GM18520 (cell line): ENCODE data around the gene TMUB1.
A peak's percentile ranks its signal among the peaks of the same experiment; 100 is the strongest.

Experiments
- ATAC-seq: cut with Tn5 transposase; IDR thresholded peaks from one replicate; pipeline ENCODE4 v1.9.1; 2021; ENCODE audit not compliant: unreplicated experiment

Gene TMUB1

DNA sequence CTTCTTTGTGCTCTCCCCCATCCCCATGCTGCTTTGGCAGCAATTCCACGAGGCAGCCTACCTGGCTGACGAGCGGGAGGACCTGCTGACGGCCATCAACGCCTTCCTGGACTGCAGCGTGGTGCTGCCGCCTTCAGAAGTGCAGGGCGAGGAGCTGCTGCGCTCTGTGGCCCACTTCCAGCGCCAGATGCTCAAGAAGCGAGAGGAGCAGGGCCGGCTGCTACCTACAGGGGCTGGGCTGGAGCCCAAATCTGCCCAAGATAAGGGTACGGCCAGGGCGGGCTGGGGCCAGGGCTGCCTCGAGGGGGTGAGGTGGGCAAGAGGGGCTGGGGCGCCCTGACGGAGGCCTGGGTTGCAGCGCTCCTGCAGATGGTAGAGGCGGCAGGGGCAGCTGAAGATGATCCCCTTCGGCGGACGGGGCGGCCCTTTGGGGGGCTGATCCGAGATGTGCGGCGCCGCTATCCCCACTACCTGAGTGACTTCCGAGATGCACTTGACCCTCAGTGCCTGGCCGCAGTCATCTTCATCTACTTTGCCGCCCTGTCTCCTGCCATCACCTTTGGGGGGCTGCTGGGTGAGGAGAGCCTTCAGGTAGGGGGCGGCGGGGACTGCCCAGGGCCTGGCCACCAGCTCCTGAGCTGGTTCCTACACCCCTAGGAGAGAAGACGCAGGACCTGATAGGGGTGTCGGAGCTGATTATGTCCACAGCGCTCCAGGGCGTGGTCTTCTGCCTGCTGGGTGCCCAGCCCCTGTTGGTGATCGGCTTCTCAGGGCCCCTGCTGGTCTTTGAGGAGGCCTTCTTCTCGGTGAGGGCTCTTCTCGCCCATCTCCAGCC, 12.0 kb downstream of the TMUB1 start:
- no peak for ATAC-seq

DNA sequence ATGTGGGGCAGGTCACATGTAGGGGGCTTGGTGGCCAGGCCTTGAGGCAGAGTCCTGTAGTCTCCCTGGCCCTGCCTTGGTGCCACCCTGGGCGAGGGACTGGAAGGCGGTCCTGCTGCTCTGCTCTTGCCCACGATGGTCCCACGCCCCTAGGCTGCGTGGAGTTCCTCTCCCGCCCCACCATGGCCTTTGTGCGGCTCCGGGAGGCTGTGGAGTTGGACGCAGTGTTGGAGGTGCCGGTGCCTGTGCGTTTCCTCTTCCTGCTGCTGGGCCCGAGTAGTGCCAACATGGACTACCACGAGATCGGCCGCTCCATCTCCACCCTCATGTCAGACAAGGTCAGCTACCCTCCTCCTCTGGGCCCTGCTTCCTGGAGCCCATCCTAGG, 12.7 kb downstream of the TMUB1 start:
- ATAC-seq: no peak

DNA sequence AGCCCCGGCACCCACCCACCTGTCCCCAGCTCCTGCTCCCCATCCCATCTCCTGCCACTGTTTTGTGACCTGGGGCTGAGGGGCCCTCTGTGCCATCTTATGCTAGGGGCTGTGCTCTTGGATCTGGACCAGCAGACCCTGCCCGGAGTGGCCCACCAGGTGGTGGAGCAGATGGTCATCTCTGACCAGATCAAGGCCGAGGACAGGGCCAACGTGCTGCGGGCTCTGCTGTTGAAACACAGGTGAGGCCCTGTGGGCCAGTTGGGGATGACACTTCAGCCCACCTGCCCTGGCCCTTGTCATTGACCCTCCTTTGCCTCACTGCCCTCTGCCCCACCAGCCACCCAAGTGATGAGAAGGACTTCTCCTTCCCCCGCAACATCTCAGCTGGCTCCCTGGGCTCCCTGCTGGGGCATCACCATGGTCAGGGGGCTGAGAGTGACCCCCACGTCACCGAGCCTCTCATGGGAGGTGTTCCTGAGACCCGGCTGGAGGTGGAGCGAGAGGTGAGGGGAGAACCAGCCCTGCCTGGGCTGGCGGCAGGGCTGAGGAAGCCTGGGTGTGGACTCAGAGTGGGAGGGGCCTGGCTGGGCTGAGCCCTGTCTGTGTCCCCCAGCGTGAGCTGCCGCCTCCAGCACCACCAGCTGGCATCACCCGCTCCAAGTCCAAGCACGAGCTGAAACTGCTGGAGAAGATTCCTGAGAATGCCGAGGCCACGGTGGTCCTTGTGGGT, 13.3 kb downstream of the TMUB1 start:
- ATAC-seq: no peak

DNA sequence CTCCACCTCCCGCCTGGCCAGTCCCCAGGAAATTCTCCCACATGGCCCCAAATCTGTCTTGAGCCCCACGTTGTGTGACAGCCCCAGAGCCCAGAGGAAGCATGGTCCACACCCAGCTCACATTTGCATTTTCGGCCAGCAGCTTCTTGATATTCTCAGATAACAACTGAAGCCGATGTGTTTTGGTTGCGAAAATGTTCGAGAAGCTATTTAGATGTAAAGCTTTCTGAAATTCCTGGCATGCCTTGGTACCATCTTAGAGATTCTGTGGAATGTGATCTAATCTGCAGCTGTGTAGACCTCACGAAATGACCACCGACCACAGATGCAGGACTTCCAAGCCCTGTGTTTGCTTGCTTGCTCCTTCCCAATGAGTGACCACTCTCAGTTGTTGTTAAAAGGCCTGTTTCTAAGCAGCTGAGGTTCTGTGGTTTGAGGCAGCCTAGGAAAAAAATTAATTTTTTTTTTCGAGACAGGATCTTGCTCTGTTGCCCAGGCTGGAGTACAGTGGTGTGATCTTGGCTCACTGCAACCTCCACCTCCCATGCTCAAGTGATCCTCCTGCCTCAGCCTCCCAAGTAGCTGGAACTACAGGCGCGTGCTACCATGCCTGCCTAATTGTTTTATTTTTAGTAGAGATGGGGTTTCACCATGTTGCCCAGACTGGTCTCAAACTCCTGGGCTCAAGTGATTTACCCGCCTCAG, 15.1 kb downstream of the TMUB1 start:
- no peak for ATAC-seq

DNA sequence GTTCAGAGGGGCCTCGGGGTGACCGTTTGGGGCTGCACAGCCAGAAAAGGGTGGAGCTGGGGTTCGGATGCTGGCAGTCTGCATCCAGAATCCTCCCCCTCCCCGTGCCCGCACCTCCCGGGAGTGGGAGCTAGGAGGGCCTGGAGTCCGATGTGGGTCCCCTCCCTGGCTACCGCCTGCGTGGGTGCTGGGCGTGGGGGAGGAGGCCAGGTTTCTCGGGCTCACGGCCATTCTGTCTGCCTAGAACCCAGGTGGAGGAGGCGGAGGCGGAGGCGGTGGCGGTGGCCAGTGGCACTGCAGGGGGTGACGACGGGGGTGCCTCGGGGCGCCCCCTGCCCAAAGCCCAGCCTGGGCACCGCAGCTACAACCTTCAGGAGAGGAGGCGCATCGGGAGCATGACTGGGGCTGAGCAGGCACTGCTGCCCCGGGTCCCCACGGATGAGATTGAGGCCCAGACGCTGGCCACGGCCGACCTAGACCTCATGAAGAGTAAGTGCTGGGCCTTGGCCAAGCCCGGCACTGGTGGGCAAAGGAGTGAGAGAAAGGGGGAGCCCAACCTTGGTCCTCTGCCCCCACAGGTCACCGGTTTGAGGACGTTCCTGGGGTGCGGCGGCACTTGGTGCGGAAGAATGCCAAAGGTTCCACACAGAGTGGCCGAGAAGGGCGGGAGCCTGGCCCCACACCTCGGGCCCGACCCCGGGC, 16.9 kb downstream of the TMUB1 start:
- no peak for ATAC-seq

DNA sequence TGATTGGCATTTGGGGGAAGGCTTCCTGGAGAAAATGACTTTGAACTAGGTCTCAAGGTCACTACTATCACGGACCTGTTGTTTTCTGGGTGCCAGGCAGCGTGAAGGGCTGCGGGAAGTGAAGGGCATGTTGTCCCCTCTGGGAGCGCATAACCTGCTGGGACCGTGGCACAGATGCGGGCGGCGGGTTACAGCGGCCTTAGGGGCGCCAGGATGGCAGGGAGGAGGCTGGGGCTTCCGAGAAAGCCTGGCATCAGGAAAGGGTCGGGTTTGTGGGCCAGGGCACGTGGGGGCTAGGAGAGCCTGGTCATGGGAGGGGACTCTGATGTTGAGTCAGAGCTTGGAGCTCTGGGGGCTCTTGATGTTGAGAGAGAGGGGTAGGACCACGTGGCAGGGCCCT, 17.8 kb downstream of the TMUB1 start:
- no peak for ATAC-seq

DNA sequence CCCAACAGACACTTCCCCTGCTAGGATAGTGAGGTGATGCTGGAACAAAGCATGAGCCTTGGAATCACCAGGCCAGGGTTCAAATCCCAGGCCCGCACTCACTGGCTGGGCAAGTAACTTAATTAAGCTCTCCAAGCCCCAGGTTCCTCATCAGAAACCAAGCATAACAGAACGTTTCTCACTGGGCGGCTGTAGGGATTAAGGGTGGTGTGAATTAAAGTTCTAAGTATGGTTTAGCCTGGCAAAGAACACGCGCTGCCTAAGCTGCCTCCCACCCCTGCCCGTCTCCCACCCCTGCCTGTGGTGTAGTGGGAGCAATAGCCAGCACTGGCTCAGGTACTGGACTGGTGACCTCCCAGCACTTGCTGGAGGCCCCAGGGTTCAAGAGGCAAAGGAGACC, 18.3 kb downstream of the TMUB1 start:
- ATAC-seq: no peak

DNA sequence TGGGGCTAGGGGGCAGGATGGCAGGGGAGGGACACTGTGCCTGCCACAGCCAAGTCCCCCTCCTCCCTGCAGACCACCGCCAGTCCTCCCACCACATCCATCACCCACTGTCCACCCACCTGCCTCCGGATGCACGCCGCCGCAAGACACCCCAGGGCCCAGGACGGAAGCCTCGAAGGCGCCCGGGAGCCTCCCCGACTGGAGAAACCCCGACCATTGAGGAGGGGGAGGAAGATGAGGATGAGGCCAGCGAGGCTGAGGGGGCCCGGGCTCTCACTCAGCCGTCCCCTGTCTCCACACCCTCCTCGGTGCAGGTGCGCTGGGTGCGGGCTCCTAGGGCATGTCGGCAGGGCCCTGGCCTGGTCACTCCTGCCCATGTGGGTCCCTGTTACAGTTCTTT, 18.8 kb downstream of the TMUB1 start:
- ATAC-seq: no peak

DNA sequence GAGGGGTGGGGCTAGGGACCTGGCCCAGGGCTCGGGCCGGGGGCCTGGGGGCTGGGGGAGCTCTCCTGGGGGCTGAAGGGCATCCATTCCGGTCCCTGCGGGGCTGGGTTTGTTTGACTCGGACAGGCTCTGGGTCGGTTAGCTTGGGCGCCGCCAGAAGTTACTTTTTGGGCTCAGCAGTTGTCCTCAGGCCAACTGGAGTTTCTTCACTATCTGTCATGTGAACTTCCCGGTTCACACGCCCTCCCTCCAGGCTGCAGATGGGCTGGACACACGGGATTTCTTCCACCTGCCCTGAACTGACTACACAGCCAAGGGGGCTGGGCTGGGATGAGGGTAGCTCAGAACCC, 20.1 kb downstream of the TMUB1 start:
- ATAC-seq: no peak

DNA sequence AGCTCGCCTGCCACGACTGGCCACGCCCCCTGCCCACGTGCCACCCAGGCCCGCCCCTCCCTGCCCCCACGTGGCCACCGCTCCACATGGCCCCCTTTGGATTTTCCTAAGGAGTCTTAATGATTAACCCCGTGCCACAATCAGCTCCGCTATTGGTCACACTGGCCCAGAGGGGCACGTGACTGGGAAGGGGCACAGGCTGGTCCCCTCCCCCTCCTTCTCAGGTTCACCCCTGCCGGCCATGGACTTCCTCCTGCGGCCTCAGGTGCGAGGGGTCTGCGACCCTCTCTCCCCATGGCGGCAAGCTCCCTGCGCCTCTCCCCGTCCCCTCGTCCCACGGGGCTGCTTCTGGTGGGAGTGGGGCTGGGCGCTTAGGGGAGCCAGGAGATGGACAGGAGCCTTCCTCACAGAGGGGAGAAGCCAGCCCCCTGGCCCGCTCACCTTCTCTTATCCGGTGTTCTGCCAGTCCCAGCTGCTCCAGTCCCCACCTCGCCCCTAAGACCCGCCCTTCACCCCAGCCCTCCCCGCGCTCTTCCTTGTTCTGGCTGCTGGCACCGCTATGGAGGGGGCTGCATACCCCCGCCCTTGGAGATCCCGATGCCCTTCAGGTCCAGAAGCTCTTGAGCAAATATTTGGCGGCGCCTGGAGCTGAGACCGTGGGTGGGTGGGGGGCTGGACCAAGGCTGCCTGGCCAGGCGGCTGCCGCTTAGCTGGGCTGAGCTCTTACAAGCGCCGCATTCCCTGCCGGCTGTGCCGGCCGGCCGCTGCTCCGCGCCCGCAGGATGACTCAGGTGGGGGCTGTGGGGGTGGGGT, 20.7 kb downstream of the TMUB1 start:
- no peak for ATAC-seq

DNA sequence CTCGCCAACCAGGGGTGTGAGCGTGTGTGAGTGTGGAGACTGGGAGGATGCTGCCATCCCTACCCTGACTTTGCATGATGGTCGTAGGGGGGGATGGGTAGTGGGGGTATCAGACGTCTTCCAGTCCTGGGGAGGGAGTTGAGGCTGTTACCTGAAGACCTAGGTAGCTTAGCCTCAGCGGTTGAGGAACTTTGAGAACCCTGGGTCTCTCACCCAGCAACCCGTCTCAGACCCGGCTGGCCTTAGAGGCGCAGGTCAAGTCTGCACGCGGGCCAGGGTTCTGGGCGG, 21.2 kb downstream of the TMUB1 start:
- no peak for ATAC-seq

DNA sequence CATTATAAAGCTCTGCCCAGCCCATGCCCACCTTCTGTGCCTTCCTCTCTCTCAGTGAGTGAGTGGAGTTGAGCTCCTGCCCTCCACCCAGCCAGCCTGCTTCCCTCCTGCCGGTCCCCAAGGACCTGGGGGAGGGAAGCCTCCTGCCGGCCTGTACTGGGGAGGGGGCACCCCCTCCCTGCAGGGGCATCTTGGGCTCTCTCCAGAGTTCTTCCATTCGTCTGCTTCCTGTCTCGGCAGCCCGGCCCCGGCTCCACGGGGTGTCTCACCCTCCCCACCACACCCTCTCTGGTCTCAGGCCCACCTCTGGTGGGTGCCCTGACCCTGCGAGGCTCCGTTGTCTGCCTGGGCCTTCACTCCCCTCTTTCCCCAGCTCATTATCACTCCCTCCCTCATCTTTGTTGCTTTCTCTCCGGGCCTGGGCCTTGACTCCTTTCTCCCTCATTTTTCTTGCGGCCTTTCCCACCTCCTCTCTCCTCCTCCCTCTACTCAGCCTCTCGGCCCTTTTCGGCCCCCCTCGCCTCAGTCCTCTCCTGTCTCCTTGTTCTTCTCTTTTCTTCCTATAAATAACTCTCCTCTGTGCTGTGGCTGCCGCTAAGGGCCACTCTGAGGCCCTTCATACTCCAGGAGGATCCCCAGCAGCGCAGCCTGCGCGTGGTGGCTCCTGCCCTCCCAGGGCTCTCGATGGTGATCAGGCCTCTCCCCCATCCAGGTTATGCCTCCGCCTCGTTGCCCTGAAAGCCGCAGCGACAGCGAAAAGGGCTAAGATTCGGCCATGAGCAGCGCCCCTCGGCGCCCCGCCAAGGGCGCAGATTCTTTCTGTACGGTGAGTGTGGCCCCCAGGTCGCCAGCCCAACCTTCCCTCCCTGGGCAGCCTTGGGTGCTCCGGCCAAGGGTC, 21.8 kb downstream of the TMUB1 start:
- ATAC-seq: no peak

DNA sequence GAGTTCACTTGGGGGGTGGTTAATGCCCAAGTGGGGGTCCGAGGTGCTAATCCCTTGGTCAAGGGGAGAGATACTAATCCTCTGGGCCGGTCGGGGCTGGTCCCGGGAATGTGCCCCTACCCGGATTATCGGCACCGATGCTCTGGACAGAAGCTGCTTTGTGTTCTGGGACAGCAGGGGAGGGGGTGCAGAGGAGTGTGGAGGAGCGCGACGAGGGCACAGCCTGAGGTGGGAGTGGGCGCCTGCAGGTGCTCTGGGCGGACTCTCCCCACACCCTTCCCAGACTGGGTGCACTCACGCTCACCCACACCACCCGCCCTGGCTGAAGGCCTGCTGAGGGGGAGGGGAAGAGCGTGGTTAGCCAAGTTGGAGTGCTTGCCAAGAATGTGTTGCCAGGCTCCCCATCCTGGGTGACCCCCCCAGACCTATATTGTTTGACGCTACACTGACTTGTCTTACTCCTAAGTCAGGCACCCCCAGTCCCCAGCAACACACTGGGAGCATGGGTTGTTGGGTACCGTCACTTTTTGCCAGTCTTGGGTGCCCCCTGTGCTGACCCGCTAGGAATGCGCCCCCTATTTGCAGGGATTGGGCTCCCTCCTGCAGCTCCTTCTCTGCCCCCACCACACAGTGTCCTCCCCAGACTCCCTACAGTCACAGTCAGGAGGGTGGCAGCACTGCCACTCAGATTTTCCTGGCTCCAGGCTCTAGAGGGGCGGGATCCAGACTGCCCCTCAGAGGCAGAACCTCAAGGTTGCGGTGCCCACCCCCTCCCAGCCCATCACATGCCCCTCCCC, 22.7 kb downstream of the TMUB1 start:
- no peak for ATAC-seq

DNA sequence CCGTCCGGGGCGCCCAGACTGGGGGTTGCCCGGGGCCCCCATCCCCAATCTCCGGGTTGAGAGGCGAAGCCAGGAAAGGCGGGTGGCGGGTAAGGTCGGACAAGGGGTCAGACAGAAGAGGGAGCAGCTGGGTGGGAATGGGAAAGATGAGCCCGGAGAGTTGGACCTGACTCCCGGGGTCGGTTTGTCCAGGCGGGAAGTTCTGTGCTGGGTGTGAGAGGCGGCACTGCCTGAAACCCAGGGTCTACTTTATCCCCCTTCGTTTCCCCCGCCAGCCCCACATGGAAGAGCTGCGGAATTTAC, 23.2 kb downstream of the TMUB1 start:
- ATAC-seq: no peak

DNA sequence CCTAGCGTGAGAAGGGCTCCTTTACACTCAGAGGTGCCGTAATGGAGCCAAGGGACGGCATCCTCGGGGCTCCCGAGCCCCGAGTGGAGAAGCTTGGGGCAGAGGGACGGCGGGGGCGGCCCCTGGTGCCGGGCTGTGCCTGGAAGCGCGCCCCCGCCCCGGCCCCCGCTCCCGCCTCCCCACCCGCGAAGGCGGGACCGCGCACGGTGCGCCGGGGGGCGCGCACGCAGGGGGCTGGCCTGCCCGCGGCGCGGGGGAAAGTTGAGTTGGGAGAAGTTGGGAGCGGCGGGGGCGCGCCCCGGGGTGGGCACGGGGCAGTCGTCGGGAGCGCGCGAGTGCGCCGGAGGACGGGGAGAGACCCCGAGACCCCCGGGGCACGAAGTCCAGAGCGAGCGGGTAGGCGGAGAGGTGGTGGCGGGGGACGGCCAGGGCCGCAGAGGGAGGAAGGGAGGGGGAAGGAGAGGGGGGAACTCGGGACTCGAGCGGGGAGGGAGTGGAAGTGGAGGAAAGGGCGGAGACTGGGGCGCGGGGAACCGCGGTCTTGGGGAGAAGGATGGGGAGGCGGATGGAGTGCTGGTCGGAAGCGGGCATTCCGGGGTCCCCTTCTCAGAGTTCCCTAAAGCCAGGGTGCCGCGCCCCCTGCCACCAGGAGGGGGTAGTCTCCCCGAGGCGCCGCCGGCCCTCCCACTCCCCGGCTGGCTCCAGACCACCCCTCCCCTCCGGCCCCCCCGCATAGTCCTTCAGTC, 23.8 kb downstream of the TMUB1 start, which contains the start of gene SLC4A2:
Gene SLC4A2, plus strand, starts transcription at position 223 of the 746 bp plus-strand sequence. CDS start 2,399 bp downstream, outside the sequence.
- no peak for ATAC-seq

DNA sequence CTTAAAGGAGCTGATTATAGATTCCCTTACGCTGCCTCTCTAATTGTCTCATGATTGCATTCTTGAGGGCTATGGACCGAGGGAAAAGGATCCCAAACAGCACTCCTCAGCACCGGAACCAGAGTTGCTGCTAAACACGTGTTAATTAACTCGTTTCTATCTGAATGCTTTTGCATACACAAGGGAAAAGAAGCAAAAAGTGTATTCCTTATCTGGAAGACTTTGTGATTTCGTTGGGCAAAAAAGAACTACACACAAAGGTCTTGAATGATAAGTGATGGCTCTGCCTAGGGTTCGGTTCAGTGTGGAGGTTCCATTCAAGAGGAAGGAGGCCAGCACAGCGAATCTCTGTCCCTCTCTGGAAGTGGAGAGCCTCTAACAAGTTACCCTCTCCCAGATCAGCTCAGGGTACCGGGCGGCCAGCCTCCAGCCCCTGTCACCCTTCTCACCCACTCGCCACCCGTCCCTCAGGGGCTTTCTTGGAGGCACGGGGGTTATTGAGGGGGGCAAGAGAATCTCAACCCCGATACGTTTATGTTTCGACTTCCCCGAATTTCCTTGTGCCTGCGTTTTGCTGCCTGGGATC, 24.4 kb downstream of the TMUB1 start:
- ATAC-seq: no peak

DNA sequence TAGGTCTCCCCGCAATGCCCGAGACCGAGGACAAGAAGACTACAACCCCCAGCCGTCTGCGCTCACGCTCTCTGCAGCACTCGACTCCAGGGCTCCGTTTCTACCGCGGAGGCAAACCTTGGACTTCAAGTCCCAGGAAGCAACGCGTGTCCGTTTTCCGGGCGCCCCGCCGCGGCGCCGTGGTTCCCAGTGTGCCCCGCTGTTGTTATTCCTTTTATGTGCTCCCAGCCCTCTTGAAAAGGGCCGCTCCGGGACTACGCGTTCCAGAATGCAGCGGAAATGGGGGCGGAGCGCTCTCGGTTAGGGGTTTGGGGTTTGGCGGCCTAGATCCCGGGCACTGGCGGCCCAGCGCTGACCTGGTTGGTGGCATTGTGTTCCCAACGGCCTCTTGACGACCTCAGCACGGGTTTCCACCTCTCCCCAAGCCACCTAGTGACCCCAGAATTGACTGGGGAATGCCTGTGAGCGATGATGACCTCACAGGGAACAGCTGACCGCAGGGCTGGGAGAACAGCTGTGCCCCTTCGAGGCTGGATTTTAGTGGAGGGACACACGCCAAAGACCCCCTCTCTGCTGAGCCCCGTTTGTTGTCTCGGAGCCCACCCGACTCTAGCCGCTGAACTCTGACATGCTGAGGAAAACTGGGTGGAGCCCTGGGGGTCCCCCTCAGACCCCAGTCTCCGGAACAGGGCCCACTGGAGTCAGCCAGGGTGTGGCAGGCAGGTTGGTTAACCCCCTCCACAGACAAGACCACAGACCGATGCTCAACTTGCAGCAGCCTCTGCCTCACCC, 25.1 kb downstream of the TMUB1 start:
- peak; percentile 87 for ATAC-seq
